GM21723 (cell line): ENCODE results near the gene TKTL2.
"Not testable (repeated sequence)": the region's sequence is repeated elsewhere in the genome, so short reads cannot be mapped to it uniquely, and the experiment has no call there.

Experiments
- ATAC-seq: cut with Tn5 transposase; IDR thresholded peaks from one replicate; pipeline ENCODE4 v1.9.1; 2021; ENCODE audit warnings: mild to moderate bottlenecking, moderate library complexity; ENCODE audit not compliant: unreplicated experiment

Gene TKTL2

DNA sequence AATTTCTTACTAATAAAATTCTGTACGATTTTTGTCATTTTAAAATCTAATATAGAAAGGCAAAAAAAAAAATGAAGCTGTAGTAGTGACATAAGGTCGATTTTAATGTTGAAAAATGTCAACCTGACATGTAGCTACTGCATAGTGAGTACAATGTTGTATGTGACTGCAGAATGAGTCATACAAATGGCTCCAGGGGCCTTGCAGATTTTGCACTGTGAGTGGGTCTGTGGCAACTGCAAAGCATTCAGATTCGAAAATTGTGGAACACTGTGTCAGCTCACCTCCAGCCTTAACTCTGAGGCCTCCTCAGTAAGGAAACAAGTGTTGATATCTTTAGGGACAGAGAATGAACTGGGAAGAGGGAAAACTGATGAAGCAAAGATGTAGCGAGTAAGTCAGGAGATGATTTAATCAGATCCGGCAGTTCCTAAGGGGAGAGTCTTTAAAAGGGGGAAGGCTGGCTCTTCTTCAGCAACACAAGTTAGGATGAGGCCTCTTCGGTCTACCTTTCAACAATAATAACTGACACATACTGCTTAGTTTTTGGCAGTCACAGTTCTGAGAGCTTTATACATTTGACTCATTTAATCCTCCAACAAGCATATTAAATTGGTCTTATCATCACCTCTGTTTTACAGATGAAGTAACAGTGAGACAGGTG lies 24.9 kb downstream of the TKTL2 start:
- ATAC-seq, result no peak

DNA sequence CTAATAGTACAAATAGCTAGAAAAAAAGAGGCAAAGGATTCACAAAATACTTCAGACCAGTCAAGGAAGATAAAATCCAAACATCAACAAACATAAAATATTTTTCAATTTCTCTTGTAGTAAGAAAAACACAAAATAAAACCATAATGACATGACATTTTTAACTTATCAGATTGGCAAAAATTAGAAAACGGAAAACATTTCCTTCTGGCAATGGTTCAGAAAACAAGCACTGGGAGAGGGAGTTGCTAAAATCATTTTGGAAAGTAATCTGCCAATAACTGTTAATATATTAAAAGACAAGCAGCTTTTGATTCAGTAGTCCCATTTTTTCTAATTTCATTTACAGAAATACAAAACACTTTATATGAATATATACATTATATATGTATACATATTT lies 26.1 kb downstream of the TKTL2 start:
- no peak for ATAC-seq

DNA sequence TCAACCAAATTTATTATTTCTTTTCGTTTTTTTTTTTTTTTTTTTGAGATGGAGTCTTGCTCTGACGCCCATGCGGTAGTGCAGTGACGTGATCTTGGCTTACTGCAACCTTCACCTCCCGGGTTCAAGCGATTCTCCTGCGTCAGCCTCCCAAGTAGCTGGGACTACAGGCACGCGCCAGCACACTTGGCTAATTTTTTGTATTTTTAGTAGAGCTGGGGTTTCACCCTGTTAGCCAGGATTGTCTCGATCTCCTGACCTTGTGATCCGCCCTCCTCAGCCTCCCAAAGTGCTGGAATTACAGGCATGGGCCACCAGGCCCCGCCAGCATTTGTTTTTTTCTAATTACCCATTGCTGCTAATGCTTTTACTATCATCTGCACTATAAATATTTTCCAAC lies 26.5 kb downstream of the TKTL2 start:
- ATAC-seq, result not testable (repeated sequence)

DNA sequence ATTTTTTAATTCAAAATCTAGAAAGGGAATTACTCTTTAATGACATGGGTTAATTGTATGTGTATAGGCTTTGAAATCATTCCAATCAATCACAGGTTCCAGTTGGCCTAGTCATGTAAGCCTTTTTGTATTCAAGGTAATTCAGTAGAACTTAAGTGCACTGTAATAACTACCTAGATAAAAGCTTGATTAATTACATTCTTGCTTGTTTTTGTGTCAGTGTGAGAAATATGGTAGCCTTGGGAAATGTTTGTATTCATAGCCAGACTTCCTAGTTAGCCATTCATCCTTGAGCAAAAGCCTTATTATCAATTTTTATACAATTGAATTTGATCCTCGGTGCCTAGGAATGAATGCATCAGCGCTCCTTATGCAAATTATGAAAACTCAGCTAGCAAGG lies 33.5 kb downstream of the TKTL2 start:
- no peak for ATAC-seq
